Measurements from ENCODE around the gene KCTD2.

The KCTD2 gene

DNA sequence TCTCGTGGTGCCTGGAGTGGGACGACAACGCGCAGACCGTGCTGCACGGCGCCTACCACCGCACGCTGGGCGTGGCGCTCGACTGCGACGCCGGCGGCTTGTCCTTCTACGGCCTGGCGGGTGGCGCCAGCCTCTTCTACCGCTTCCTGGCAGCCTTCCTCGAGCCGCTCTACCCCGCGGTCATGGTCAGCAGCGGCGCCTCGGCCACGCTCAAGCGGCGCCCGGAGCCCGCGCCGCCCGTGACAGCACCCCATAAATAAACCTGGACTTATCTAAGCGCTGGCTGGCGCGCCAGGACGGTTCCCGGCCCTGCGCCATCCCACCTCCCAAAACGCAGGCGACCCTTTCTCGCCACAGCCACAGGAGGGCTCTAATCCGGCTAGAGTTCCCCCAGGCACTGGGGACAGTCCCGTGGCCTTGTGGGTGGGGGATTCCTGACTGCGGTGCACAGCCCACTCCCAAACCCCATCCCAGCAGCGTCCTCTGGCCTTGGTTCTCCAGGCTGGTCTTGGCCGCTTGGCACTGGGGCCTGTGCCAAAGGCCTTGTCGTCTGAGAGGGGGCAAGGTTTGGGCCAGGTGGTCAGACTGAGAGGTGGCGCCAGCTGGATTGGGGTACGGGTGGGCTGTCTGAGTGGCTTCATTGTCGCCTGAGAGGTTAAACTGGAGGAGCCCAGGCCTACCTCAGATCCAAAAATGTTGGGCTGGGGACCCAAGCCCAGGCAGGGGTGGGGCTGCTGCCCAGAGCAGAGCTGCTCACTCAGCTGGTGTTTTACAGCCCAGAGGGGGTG lies 30.7 kb downstream of the KCTD2 start:
- DNase-seq (ENCODE audit: low read depth): no peak

DNA sequence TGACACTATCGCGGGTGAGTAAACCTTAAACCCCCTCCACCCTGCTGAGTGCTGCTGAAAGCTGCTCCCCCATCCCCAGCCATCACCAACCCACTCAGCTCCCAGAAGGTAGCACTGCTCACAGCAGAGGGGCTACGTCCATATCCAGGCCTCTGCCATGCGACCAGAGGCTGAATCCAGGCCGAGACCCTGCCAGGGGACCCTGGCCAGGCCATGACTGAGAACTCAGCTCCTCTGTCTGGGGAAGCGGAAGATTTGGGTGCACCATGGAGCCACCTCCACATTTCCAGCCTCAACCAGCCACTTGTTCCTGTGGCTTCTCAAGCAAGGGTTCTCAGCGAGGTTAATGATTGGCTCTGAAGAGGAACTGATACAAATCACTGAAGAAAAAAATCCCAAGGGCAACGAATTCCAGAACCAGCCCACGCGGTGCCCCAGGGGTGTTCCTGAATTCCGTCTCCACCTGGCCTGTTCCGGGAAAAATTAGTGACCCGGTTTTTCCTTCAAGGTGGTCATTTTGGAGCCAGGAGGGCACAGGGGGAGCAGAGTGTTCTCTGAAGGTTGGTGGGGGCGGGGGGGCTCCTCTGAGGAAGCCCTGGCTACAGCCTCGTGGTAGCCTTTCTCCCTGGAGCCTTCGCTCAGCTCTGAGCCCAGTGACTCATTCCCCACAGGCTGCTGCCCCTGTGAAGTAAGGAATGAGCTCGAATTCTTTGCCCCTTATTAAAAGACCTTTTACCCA lies 31.4 kb downstream of the KCTD2 start:
- DNase-seq (ENCODE audit: low read depth): no peak

DNA sequence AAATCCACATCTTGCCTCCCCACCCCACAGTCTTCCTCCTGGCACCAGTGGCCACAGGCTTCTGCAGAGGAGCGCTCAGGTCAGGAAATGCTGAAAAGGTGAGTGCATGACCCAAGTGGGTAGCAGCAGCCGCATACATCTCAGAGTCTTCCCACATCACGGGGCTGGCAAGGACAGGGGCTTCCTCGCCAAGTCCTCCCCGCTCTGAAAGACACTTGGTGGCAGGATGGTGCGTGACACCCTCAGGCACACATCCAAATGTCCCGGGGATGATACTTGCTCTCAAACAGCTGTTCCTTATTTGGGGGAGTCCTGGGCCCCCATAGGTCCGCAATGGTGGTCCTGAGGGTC lies 32.0 kb downstream of the KCTD2 start:
- no peak for DNase-seq (ENCODE audit: low read depth)

GRCh38 chr17:75081611-75082540 lies 34.9 kb downstream of the KCTD2 start:
- no peak for DNase-seq (ENCODE audit: low read depth)

- no peak for DNase-seq (ENCODE audit: low read depth)
These were observed 35.7 kb downstream of the KCTD2 start for GRCh38 chr17:75082683-75083082.

- no peak for DNase-seq (ENCODE audit: low read depth)
These were observed 37.1 kb downstream of the KCTD2 start for GRCh38 chr17:75084039-75084660.

GRCh38 chr17:75086496-75087181 lies 39.6 kb downstream of the KCTD2 start:
- DNase-seq (ENCODE audit: low read depth): no peak

DNA sequence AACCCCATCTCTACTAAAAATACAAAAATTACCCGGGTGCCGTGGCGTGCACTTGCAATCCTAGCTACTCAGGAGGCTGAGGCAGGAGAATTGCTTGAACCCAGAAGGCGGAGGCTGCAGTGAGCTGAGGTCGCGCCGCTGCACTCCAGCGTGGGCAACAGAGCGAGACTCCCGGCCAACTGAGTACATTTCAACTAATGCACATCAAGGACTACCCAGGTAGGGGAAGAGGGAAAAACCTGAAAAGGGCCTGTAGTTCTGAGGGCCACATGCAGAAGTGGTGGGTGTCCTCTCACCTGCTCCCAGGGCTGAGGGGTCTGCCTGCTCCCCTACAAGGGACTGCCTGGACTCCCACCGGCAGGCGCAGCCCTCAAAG lies 40.1 kb downstream of the KCTD2 start:
- DNase-seq (ENCODE audit: low read depth): no peak

DNA sequence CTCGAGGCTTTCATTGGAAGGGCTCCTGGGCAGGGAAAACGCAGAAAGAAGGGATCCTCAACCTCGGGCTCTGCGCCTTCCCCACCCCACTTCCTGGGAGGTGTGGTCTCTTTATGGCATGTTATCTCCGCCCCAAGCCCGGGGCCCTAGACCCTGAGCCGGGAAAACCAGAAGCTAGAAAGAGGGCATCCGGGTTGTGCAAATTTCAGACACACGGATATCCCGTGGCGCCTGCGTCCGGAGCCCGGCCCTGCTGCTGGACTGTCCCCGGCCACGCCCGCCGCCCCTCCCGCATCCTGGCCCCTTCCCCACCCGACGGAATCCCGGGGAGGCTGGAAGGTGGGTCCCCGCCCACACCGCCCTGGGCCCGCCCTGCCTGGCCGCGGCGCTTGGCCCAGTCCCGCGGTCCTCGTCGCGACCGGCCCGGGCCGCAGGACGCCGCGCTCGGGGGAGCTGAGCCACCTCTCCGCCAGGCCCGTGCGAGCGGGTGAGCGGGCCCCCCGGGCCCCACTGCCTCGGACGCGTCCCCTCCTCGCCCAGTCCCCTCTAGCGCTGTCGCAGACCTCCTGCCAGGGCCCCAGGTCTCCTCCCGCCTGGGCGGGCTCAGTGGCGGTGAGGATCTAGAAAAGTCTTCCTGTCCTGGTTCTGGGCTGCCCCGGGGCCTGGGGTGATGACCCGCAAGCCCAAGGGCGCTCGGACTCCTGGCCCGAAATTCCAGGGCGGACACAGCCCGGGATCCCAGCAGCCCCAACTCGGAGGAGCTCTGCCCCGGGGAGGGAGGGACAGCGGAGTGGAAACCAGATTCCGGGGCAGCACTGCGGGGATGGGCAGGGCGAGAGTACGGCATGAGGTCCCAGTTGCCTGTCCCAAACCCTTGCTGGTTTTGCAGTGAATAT lies 40.8 kb downstream of the KCTD2 start, which contains the start of gene SLC16A5:
SLC16A5 (plus strand) TSS at position 397 of the 896 bp plus-strand sequence. CDS start 5,683 bp downstream, outside the sequence.
- DNase-seq (ENCODE audit: low read depth): peak; percentile 21

DNA sequence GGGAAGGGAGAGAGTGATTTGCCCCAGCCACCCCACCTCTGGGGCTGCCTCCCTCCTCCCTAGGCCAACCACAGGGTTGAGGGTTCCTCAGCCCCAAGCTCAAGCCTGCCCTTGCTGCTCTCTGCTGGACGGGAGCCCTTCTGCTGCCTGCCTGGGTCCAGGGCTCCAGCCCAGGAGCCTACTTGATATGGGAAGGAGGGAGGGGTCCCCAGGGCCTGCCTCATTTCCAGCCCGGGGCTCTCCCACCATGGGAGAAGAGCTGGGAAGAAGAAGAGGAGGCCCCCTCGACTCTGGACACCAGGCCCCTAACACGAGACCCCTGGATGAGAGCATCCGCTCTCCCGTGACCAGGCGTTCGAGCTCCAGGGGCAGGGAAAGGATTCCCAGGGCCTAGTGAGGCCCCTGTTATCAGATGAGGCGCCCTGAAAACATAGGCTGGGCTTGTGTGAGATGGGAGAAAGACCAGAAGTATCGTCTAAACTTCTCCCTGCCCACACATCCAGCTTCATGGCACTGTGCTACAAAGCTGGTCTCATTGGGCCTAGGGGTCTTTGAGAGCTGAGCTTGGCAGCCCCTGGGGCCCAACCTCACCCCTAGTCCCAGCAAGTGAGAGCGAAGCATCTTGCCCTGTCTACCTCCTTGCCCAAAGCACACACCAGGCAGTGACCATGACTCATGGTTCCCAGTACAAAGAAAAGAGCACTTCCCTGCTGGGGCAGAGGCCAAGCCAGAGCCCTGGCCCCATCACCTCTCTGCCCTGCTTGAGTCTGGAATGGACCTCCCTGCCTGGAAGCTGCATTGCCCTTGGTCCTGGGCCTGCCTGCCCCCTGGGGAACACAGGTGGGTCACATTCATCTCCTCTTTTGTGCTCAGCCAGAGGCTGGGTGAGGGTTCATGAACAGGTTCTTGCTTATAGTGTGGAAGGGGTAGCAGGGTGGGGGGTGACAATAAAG lies 41.7 kb downstream of the KCTD2 start:
- no peak for DNase-seq (ENCODE audit: low read depth)

DNA sequence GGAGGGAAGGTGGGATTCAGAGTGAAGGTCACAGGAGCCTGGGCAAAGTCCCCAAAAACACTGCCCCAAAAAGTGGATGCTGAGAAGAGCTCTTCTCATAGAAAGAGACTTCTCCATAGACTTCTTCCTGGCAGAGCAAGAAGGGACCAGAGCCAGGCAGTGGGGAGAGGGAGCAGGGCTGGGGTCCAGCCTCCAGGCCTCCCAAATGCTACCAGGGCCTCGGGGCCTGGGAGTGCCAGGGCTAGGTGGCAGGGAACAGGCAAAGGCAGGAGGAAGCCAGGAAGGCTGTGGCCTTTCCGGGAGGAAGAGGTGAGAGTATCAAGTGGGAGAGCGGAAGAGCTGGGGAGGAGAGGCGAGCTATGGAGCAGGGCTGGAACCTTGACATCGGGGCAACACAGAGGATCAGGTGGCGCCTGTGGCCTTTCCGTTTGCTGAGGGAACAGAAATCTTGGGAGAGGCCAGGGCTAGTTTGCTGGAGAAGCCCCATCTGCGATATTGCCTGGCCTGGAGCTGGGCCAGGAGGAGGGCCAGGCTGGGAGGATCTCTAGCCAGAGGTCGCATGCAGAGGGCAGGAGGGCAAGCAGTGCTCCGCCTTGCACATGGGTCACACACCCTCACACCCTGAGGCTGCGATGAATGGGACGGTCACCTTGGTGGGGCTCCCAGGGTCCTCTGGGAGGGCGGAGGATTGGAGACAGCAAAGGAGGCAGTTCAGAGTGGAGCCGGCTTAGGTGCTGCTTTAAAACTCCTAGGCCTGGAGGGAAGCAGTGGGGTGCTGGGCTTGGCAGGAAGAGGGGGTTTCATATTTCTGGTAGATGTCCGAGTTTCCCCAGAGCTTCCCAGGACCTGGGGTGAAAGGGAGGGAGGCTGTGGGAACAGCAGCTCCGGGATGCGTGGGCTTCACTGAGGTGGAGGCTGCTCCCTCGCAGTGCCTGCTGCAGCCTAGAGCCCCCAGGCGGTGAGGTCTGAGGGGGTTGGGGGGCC lies 44.1 kb downstream of the KCTD2 start:
- no peak for DNase-seq (ENCODE audit: low read depth)

- DNase-seq (ENCODE audit: low read depth): no peak
These were observed 44.9 kb downstream of the KCTD2 start for GRCh38 chr17:75091855-75092327.

GRCh38 chr17:75093548-75094158 lies 46.6 kb downstream of the KCTD2 start:
- DNase-seq (ENCODE audit: low read depth): no peak

- DNase-seq (ENCODE audit: low read depth): no peak
These were observed 47.9 kb downstream of the KCTD2 start for GRCh38 chr17:75094871-75095399.

DNA sequence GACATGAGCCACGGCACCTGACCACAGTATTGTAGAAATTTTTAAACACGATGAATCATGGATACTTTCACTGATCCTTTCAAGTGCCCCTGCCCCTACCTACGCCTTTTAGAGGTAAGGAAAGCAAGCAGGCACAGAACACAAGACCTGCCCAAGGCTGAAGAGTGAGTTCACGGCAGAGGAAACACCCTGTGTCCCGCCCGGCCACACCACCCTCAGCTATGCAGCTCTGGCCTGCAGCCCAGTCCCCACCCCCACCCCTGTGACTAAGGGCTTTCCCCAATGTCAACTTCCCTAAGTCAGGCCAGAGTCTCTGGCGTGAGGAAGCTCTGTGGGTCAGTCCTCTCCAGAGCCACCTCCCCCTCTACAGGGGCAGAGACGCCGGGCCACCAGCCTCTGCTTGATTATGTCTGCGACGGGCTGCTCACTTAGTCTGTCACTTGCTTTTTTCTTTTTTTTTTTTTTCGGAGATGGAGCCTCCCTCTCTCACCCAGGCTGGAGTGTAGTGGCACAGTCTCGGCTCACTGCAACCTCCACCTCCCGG lies 49.1 kb downstream of the KCTD2 start:
- no peak for DNase-seq (ENCODE audit: low read depth)

GRCh38 chr17:75097865-75098264 lies 50.8 kb downstream of the KCTD2 start:
- no peak for DNase-seq (ENCODE audit: low read depth)

DNA sequence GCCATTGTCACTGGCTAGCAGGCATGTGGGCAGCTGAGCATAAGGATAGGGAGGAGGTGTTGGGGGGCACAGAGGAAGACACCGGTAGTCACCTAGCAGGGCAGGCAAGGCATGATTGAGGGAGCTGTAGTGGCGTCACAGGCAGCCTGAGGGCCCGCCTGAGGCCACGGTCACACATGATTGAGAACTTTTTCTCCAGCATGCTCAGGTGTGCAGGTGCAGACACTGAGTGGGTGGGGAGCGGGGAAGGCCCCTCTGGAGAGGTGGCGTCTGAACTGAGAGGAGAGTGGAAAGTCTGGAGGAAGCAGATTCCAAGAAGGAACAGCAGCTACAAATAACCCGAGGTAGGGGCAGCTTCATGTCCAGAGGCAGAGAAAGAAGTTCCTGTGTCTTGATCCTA lies 51.8 kb downstream of the KCTD2 start:
- no peak for DNase-seq (ENCODE audit: low read depth)

Data from T-helper 22 cell (primary cell).